Urothelium cell line (cell line): Measurements from ENCODE around the gene FIS1.
"Not testable (repeated sequence)": the region's sequence is repeated elsewhere in the genome, so short reads cannot be mapped to it uniquely, and the experiment has no call there.

ENCODE experiments used
- DNase-seq: peaks from one replicate; pipeline ENCODE4 v3.0.0; 2011; ENCODE audit warnings: low spot score, mixed read lengths
- FAIRE-seq: peaks from 2 replicates; lab custom pipeline; 2011; peaks lifted over from hg19 to GRCh38; lab: Jason Lieb, UNC

FIS1 gene

GRCh38 chr7:101258243-101258731, 13.4 kb upstream of the FIS1 start:
- FAIRE-seq = no peak
- DNase-seq = no peak

- DNase-seq (no peak), FAIRE-seq (no peak)
These were observed 10.9 kb upstream of the FIS1 start for GRCh38 chr7:101255796-101256195.

DNA sequence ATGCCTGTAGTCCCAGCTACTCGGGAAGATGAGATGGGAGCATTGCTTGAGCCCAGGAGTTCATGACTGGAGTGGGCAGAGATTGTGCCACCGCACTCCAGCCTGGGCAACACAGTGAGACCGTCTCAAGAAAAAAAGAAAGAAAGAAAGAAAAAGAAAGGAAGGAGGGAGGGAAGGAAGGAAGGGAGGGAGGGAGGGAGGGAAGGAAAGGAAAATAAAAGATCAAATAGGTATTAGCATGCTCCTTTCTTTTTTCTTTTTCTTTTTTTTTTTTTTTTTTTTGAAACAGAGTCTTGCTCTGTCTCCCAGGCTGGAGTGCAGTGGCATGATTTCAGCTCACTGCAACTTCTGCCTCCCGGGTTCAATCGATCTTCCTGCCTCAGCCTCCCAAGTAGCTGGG, 8.3 kb upstream of the FIS1 start:
- DNase-seq, FAIRE-seq: not testable (repeated sequence)

- DNase-seq (peak; percentile 100), FAIRE-seq (peak; percentile 89)
These were observed 7.2 kb upstream of the FIS1 start for GRCh38 chr7:101251871-101252659.

DNA sequence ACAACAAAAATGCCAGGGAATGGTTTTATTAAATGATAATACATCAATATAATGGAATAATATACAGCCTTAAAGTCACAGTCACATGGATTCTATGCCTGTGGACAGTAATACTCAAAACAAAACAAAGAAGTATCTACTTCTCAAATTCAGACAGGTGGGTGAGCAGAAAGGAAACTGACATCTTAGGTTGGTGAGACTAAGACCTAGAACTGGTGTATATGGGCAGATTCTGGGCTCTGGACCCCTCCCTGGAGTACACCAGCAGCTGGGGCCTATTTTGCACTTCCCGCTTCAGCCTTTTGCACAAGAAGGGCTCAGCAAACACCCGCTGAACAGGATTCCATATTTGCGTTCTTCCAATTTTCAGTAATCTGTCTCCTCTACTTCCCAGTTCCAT, 5.4 kb upstream of the FIS1 start:
- DNase-seq (no peak), FAIRE-seq (no peak)

GRCh38 chr7:101248276-101248675, 3.4 kb upstream of the FIS1 start:
- DNase-seq (no peak), FAIRE-seq (no peak)

DNA sequence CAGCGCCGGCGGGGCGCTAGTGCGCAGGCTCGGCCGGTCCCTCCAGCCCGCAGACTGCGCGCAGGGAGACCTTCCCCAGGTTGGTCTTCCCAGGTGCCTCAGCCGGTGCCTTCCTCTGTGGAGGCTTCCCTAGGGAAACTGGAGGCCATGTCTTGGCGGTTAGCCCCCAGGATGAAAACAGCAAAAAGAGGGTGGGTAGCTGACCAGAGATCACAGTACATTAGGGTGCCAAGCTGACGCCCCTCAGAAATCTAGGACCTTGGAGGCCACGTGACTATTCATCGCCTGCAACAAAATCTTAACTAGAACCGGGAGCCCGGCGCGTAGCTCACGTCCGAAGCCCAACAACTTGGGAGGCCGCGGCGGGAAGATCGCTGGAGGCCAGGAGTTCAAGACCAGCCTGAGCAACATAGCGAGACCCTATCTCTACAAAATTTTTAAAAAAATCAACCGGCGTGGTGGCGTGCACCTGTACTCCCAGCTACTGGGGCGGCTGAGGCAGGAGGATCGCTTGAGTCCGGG, 327 bp upstream of the FIS1 start:
- FAIRE-seq = no peak

GRCh38 chr7:101243646-101244374, 1.1 kb downstream of the FIS1 start:
- no peak for FAIRE-seq
- no peak for DNase-seq

More for the DNA sequence above, 327 bp upstream of the FIS1 start:
- DNase-seq = no peak

DNA sequence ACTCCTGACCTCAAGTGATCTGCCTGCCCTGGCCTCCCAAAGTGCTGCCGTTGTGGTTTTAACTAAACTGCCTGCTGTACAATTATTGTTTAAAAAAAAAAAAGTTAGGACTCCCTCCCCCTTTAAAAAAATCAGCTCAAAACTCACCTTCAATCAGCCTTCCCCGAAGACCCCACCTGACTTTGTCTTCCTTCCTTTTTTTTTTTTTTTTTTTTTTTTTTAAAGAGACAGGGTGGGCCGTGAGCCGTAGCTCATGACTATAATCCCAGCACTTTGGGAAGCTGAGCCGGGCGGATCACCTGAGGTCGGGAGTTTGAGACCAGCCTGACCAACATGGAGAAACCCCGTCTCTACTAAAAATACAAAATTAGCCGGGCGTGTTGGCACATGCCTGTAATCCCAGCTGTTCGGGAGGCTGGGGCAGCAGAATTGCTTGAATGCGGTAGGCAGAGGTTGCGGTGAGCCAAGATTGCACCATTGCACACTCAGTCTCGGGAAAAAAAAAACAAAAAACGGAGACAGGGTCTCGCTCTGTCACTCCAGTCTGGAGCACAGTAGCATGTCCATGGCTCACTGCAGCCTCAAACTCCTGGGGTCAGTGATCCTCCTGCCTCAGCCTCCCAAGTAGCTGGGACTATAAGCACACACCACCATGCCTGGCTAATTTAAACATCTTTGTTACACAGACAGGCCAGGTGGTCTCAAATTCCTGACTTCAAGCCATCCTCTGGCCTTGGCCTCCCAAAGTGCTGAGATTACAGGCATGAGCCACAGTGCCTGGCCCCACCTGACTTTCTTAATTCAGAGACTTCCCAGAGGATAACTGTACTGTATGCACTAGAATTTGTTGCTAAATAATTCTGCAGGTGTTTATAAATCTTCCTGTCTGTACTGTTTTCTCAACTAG, 3.2 kb downstream of the FIS1 start:
- no peak for FAIRE-seq
- DNase-seq = no peak

DNA sequence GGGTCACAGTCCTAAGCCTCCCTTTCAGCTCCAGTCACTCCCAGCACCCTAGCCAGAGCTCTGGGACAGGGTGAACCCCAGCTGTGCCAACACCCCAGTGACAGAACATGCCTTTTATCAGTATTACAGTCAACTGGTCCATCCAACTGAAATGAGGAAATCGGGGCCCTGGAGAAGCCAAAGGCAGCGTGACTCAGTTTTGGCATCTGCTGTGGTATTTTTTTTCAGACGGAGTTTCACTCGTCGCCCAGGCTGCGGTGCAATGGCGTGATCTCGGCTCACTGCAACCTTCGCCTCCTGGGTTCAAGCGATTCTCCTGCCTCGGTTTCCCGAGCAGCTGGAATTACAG, 3.9 kb downstream of the FIS1 start:
- no peak for FAIRE-seq
- no peak for DNase-seq

- FAIRE-seq = no peak
- no peak for DNase-seq
These were observed 4.5 kb downstream of the FIS1 start for GRCh38 chr7:101240226-101241014.

- FAIRE-seq = no peak
These were observed 5.0 kb downstream of the FIS1 start for GRCh38 chr7:101239951-101240220.

DNA sequence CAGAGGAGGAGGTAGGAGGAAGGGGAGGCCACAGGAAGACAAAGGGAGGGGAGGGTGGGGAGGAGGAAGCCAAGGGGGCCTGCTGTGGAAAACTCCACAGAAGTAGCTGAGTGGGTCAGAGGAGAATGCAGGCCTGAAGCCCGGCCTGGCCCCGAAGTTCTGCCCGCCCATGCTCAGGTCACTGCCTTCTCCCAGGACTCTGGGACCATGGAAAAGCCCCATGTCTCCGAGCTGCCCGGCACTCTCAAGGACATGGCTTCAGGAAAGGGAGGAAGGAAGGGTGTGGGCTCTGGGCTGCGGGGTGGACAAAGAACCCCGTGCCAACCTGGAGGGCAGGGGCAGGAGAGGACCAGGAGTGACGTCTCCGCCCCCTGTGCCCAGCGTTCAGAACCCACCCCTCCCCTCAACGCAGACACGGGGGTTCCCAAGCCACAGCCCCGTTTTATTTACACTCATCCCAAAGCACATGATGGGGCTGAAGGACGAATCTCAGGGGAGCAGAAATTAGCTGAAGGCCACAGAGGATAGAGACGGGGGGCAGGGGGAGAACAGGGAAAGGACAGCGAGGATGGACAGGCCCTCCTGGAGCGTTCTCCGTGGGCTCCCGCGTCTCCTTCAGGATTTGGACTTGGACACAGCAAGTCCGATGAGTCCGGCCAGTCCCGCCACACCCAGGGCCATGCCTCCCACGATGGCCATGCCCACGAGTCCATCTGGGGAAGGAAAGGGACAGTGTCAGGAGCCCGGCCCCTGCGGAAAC, 5.5 kb downstream of the FIS1 start:
- no peak for DNase-seq
- no peak for FAIRE-seq

More at GRCh38 chr7:101239951-101240220, 5.0 kb downstream of the FIS1 start:
- DNase-seq = no peak

DNA sequence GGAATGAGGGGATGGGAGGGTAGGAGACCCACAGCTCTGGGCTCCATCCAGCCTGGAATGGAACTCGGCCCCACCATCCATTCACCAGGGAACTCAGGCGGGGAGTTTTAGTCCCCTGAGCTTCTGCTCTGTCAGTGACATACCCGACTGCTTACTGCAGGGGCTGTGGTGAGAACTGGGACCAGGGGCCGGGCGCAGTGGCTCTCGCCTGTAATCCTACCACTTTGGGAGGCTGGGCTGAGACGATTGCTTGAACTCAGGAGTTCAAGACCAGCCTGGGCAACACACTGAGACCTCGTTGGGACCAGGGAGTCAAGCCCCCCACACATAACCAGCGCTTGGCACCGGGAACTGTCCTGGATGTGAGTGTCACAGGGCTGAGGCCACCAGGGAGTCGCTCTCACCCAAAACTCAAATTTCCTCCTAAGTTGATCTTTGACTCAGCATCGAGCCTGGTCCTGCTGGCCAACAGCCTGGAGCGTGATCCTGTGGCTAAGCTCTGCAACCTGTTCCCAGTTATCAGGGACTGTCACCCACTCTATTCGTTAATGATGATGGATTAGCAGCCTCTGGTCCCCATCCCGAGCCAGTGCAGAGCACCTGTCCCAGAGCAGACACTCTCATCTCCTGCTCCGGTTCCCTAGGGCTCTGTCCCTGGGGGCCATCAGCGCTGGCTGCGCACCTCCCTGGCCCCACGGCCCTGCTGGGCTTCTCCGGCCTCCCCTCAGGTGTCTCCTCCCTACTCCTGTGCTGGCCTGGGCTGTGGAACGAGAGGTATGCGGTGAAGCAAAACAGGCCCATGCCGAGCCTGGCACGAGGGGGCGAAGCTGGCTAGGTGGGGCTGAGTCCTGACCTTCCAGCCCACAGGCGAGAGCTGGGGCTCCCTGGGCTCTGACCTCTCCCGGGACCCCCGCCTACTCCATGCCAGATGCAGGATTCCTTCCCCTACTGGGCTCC, 6.4 kb downstream of the FIS1 start:
- no peak for DNase-seq
- FAIRE-seq = no peak

- no peak for DNase-seq
- no peak for FAIRE-seq
These were observed 7.4 kb downstream of the FIS1 start, which contains the start of gene CLDN15 for GRCh38 chr7:101237206-101238067. CLDN15 (minus strand) TSS chr7:101237802; CDS start chr7:101237581, 221 bp downstream.

DNA sequence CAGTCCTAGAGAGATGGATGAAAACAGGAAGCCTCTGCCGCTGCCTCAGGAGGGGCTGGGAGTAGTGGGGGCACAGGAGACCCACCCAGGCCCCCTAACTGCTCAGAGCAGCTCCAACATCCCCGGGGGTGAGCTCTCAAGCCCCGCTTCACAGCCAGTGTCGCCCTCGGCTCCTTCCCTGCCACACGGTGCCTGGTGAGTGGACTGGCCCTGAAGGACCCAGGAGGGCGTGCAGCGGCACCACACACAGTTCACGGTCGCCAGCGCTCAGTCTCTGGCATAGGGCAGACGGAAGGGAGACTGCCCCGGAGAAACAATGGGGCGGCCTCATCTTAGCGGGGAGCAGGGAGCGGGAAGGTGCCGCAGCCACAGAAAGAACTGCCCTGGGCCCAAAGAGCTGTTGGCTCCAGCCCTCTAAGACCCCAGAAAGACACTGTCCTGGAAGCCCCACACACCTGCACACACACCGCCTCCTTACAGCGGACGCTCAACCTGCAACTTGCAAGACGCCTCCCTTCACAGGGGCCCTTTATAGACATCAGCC, 8.5 kb downstream of the FIS1 start:
- DNase-seq = no peak
- no peak for FAIRE-seq

- FAIRE-seq (no peak), DNase-seq (no peak)
These were observed 9.4 kb downstream of the FIS1 start for GRCh38 chr7:101235522-101235921.
